ENCODE measurements around the gene RAPGEF5. TPM values are rescaled to one million over a fixed set of nuclear protein-coding genes. Genes with fewer than 3 reads are reported as not detected.

The RAPGEF5 gene
- total RNA-seq, 1 experiment from 2014 or later, result 5.6 TPM

DNA sequence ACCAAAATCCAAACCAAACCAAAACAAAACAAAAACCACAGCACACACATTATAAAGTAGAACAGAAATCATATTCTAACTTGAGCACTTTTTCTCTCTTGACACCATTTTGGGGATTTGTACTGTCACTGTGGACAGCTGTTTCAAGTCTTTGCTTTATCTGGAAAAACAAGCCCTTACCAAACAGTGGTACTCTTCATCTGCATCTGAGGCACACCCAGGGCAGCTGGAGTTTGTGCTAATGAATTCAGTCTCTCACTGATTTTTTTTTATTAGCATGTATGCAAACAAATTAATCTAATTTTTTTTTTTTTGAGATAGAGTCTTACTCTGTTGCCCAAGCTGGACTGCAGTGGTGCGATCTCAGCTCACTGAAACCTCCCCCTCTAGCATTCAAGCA, 171.4 kb downstream of the RAPGEF5 start:
- Histone ChIP-seq H3K79me2 (ENCODE audit: low read length) (no peaks in the 10 kb centered on the region), H3K4me2 (ENCODE audit: low read length) (no peak overlapping the region), H3F3A (ENCODE audit: low read length, unreplicated experiment) (no peaks in the 10 kb centered on the region), H3K4me3 (ENCODE audit: low read length) (no peak overlapping the region), H3K9me3 (ENCODE audit: low read length) (no peaks in the 10 kb centered on the region), H4K20me1 (ENCODE audit: low read length) (no peaks in the 10 kb centered on the region), H3K36me3 (ENCODE audit: low read depth, low read length) (no peaks in the 10 kb centered on the region), H3K9me2 (replicated peaks; ENCODE audit: low read length) (no peaks in the 10 kb centered on the region), H3K4me1 (ENCODE audit: insufficient read depth, low read length) (no peaks in the 10 kb centered on the region), H3K9ac (ENCODE audit: low read length) (no peak overlapping the region), H2AFZ (ENCODE audit: low read length) (no peak overlapping the region), H3K27ac (ENCODE audit: low read length) (no peak overlapping the region), H3K27me3 (ENCODE audit: low read length) (no peaks in the 10 kb centered on the region)
- ChIA-PET POLR2A (ENCODE audit: unreplicated experiment) (no interaction called here), CTCF (no interaction called here)
- TF ChIP-seq EZH2 (IDR thresholded peaks at IDR 0.05; ENCODE audit: low read length, unreplicated experiment) (no peak), EZH2phosphoT487 (IDR thresholded peaks at IDR 0.05; ENCODE audit: borderline replicate concordance, low read length) (no peak)
- no TSS peak for BruUV-seq (replicated peaks)
- no peak for ATAC-seq
- DNase-seq, result no peak
- intact Hi-C loops (cut with micrococcal nuclease), result no loop called here

DNA sequence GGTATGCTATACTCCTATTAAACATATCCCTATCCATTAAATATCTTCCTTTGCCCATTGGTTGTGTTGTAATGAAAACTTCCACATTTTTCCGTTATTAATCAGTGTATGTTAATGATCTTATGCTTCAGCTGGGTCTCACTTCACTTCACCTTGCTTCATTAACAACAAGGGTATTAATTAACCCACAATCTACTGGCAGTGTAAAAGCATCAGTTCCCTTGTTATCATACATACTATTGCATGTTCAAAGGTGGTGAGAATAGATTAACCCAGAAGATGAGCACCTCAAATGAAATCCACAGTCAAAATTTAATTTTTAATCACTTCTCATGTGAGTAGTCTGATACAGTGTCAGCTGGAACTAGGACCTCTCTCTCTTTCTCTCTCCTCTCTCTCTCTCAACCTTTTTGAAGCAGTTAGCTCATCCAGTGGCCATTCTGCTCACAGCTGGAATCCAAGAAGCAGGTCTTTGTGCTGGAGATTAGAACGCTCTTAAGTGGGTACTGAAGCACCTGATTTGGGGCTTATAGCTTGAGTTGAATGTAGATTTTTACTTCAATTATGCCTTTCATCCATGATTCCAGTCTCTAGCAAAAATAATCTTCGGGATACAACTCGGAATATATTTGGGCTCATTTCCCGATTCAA, 172.3 kb downstream of the RAPGEF5 start:
- Histone ChIP-seq H3K36me3 (ENCODE audit: low read depth, low read length) (no peaks in the 10 kb centered on the region), H3F3A (ENCODE audit: low read length, unreplicated experiment) (no peaks in the 10 kb centered on the region), H4K20me1 (ENCODE audit: low read length) (no peaks in the 10 kb centered on the region), H2AFZ (ENCODE audit: low read length) (no peak overlapping the region), H3K9me3 (ENCODE audit: low read length) (no peaks in the 10 kb centered on the region), H3K4me2 (ENCODE audit: low read length) (no peak overlapping the region), H3K4me3 (ENCODE audit: low read length) (no peak overlapping the region), H3K9me2 (replicated peaks; ENCODE audit: low read length) (no peaks in the 10 kb centered on the region), H3K9ac (ENCODE audit: low read length) (no peak overlapping the region), H3K27me3 (ENCODE audit: low read length) (no peaks in the 10 kb centered on the region), H3K79me2 (ENCODE audit: low read length) (no peaks in the 10 kb centered on the region), H3K4me1 (ENCODE audit: insufficient read depth, low read length) (no peaks in the 10 kb centered on the region), H3K27ac (ENCODE audit: low read length) (no peak overlapping the region)
- ATAC-seq (no peak), DNase-seq (no peak)
- intact Hi-C loops (cut with micrococcal nuclease), result no loop called here
- ChIA-PET CTCF (no interaction called here), POLR2A (ENCODE audit: unreplicated experiment) (no interaction called here)
- no peak for TF ChIP-seq EZH2 (IDR thresholded peaks at IDR 0.05; ENCODE audit: low read length, unreplicated experiment)
- TF ChIP-seq EZH2phosphoT487 (IDR thresholded peaks at IDR 0.05; ENCODE audit: borderline replicate concordance, low read length), result no peak
- BruUV-seq (replicated peaks), result no TSS peak

- Histone ChIP-seq H3K79me2 (ENCODE audit: low read length) (no peaks in the 10 kb centered on the region), H3K9me3 (ENCODE audit: low read length) (no peaks in the 10 kb centered on the region), H3K36me3 (ENCODE audit: low read depth, low read length) (no peaks in the 10 kb centered on the region), H3K9me2 (replicated peaks; ENCODE audit: low read length) (no peaks in the 10 kb centered on the region), H2AFZ (ENCODE audit: low read length) (no peak overlapping the region), H3K4me1 (ENCODE audit: insufficient read depth, low read length) (no peaks in the 10 kb centered on the region), H3F3A (ENCODE audit: low read length, unreplicated experiment) (no peaks in the 10 kb centered on the region), H3K27ac (ENCODE audit: low read length) (no peak overlapping the region), H3K27me3 (ENCODE audit: low read length) (no peaks in the 10 kb centered on the region), H3K9ac (ENCODE audit: low read length) (no peak overlapping the region), H3K4me3 (ENCODE audit: low read length) (no peak overlapping the region), H3K4me2 (ENCODE audit: low read length) (no peak overlapping the region), H4K20me1 (ENCODE audit: low read length) (no peaks in the 10 kb centered on the region)
- DNase-seq (no peak), ATAC-seq (no peak)
- ChIA-PET POLR2A (ENCODE audit: unreplicated experiment) (no interaction called here), CTCF (no interaction called here)
- TF ChIP-seq EZH2phosphoT487 (IDR thresholded peaks at IDR 0.05; ENCODE audit: borderline replicate concordance, low read length), result no peak
- TF ChIP-seq EZH2 (IDR thresholded peaks at IDR 0.05; ENCODE audit: low read length, unreplicated experiment), result no peak
- no peak for TF ChIP-seq CTCF (conservative IDR thresholded peaks at IDR 0.05; ENCODE audit: low read depth, low read length)
- intact Hi-C loops (cut with micrococcal nuclease), result no loop called here
- BruUV-seq (replicated peaks), result no TSS peak
Observed at GRCh38 chr7:22183522-22184280, 173.3 kb downstream of the RAPGEF5 start.

Data from PC-3 (cell line).